Transverse colon (tissue), 4 donors: Measurements from ENCODE around the gene MTURN.

Source experiments
- CTCF ChIP-seq, 5 experiments: fragments of 200-600 bp in 3 of 5; fragments of 450-650 bp in 2 of 5; sonication (generic) in 3 of 5; IDR thresholded peaks; 1 replicate in 2 of 5; 2 replicates in 3 of 5; pipeline ENCODE4 v1.5.1; 2016 to 2017; ENCODE audit warnings: antibody characterized with exemption in 5 of 5, inconsistent platforms in 3 of 5, mild to moderate bottlenecking in 2 of 5, moderate library complexity in 1 of 5
- EP300 ChIP-seq: sonication (generic); formaldehyde crosslinking; IDR thresholded peaks from one replicate; pipeline ENCODE4 v1.6.1; 2017; ENCODE audit warnings: antibody characterized with exemption, low read depth
- POLR2A ChIP-seq: fragments of 450-650 bp; IDR thresholded peaks from one replicate; pipeline ENCODE4 v1.6.1; 2016; ENCODE audit warnings: antibody characterized with exemption, mild to moderate bottlenecking, moderate library complexity
- POLR2AphosphoS5 ChIP-seq, 3 donors: sonication (generic); formaldehyde crosslinking; IDR thresholded peaks; one replicate each; pipeline ENCODE4 v1.6.1; 2016; ENCODE audit warnings: antibody characterized with exemption in 3 of 3

- TF ChIP-seq POLR2A (no peak), CTCF (IDR thresholded peaks at IDR 0.05) (no peak), POLR2AphosphoS5 (IDR thresholded peaks at IDR 0.05) (no peak), EP300 (no peak)
Observed at GRCh38 chr7:30113144-30113543, 21.6 kb upstream of the MTURN start.
